ENCODE data around the gene VPS39. TPM values are rescaled to one million over a fixed set of nuclear protein-coding genes. Genes with fewer than 3 reads are reported as not detected.

VPS39 gene
- total RNA-seq, 6 experiments from 2014 or later: 16.6 to 32.7 (median 23.2) TPM

- Histone ChIP-seq H3K36me3 (no peaks in the 10 kb centered on the region), H3K27ac (no peak overlapping the region), H3K4me1 (no peaks in the 10 kb centered on the region), H3K9me3 (no peaks in the 10 kb centered on the region), H3K27me3 (no peaks in the 10 kb centered on the region), H3K4me3 (no peak overlapping the region)
- TF ChIP-seq POLR2A (IDR thresholded peaks at IDR 0.05) (no peak), CTCF (IDR thresholded peaks at IDR 0.05) (no peak)
- DNase-seq (peak in 1 of 3 donors; percentile 37), ATAC-seq (no peak)
- WGBS (ENCODE audit: insufficient coverage, low coverage, low lambda C conversion rate, missing lambda C conversion rate): 80% methylated on average over 2 of the region's 17 CpGs
- intact Hi-C loops (cut with DNase I): no loop called here
These were observed 57.7 kb downstream of the VPS39 start for GRCh38 chr15:42150219-42150970.

- H3K36me3 ChIP-seq: no peaks in the 10 kb centered on the region
- no peaks in the 10 kb centered on the region for H3K4me1 ChIP-seq
- H3K27ac ChIP-seq: no peak overlapping the region
- H3K27me3 ChIP-seq: no peaks in the 10 kb centered on the region
- TF ChIP-seq CTCF (IDR thresholded peaks at IDR 0.05) (no peak), POLR2A (IDR thresholded peaks at IDR 0.05) (no peak)
- intact Hi-C loops (cut with DNase I): no loop called here
- H3K4me3 ChIP-seq: no peak overlapping the region
- no peaks in the 10 kb centered on the region for H3K9me3 ChIP-seq
- WGBS (ENCODE audit: insufficient coverage, low coverage, low lambda C conversion rate, missing lambda C conversion rate): 83% methylated on average over 1 of the region's 14 CpGs
- DNase-seq: peak in 1 of 3 donors; percentile 31
- ATAC-seq: no peak
These were observed 58.4 kb downstream of the VPS39 start for GRCh38 chr15:42149493-42150218.

GRCh38 chr15:42148808-42149492 lies 59.2 kb downstream of the VPS39 start:
- Histone ChIP-seq H3K36me3 (no peaks in the 10 kb centered on the region), H3K9me3 (no peaks in the 10 kb centered on the region), H3K27me3 (no peaks in the 10 kb centered on the region), H3K4me3 (no peak overlapping the region), H3K4me1 (no peaks in the 10 kb centered on the region), H3K27ac (no peak overlapping the region)
- ATAC-seq (no peak), DNase-seq (no peak)
- 74% methylated on average over 6 of the region's 12 CpGs for WGBS (ENCODE audit: insufficient coverage, low coverage, low lambda C conversion rate, missing lambda C conversion rate)
- intact Hi-C loops (cut with DNase I): no loop called here
- no peak for TF ChIP-seq CTCF (IDR thresholded peaks at IDR 0.05)
- no peak for TF ChIP-seq POLR2A (IDR thresholded peaks at IDR 0.05)

- WGBS (ENCODE audit: insufficient coverage, low coverage, low lambda C conversion rate, missing lambda C conversion rate): no CpG with 5 or more reads among the region's 4 CpGs
- H3K36me3 ChIP-seq: no peaks in the 10 kb centered on the region
- DNase-seq (peak in 1 of 3 donors; percentile 32), ATAC-seq (no peak)
- TF ChIP-seq CTCF (IDR thresholded peaks at IDR 0.05) (no peak), POLR2A (IDR thresholded peaks at IDR 0.05) (no peak)
- no peak overlapping the region for H3K27ac ChIP-seq
- intact Hi-C loops (cut with DNase I): no loop called here
- no peak overlapping the region for H3K4me3 ChIP-seq
- no peaks in the 10 kb centered on the region for H3K27me3 ChIP-seq
- H3K9me3 ChIP-seq: no peaks in the 10 kb centered on the region
- H3K4me1 ChIP-seq: no peaks in the 10 kb centered on the region
These were observed 60.7 kb downstream of the VPS39 start for GRCh38 chr15:42147431-42147735.
